MM.1S (cell line): ENCODE data around the gene EED.

ENCODE experiments used
- DNase-seq: peaks from one replicate; pipeline ENCODE4 v3.0.0-alpha.2; 2015
- H2AFZ ChIP-seq: fragments of 300-600 bp; sonication (generic); 2 replicates; pipeline ENCODE4 v1.6.0; 2016; ENCODE audit warnings: antibody characterized with exemption, low read length
- H3F3A ChIP-seq: fragments of 300-600 bp; sonication (generic); 2 replicates; pipeline ENCODE4 v1.6.1; 2016; ENCODE audit warnings: mild to moderate bottlenecking, antibody characterized with exemption, low read length, moderate library complexity, mixed read lengths; ENCODE audit not compliant: insufficient read depth
- H3K27ac ChIP-seq: fragments of 300-600 bp; sonication (generic); 2 replicates; pipeline ENCODE4 v1.5.1; 2016; ENCODE audit warnings: mild to moderate bottlenecking, low read length
- H3K27me3 ChIP-seq: fragments of 300-600 bp; sonication (generic); replicated peaks from 2 replicates; pipeline ENCODE4 v1.6.0; 2016; ENCODE audit warnings: low read length; ENCODE audit not compliant: insufficient read depth
- H3K36me3 ChIP-seq: fragments of 300-600 bp; sonication (generic); replicated peaks from 2 replicates; pipeline ENCODE4 v1.6.1; 2016; ENCODE audit warnings: mild to moderate bottlenecking, low read length, mixed read lengths; ENCODE audit not compliant: insufficient read depth
- H3K4me1 ChIP-seq: fragments of 300-600 bp; sonication (generic); 2 replicates; pipeline ENCODE4 v1.6.1; 2016; ENCODE audit warnings: low read length, mixed read lengths
- H3K4me2 ChIP-seq: fragments of 300-600 bp; sonication (generic); 2 replicates; pipeline ENCODE4 v1.6.0; 2016; ENCODE audit warnings: low read depth, low read length
- H3K4me3 ChIP-seq: fragments of 300-600 bp; sonication (generic); 2 replicates; pipeline ENCODE4 v1.5.1; 2016; ENCODE audit warnings: low read length, mixed read lengths
- H3K79me2 ChIP-seq: fragments of 300-600 bp; sonication (generic); 2 replicates; pipeline ENCODE4 v1.6.1; 2016; ENCODE audit warnings: mixed run types, low read length, mixed read lengths
- H3K9ac ChIP-seq: fragments of 300-600 bp; sonication (generic); 2 replicates; pipeline ENCODE4 v1.6.1; 2016; ENCODE audit warnings: low read length, mixed read lengths
- H3K9me2 ChIP-seq: fragments of 300-600 bp; sonication (generic); replicated peaks from 2 replicates; pipeline ENCODE4 v1.6.1; 2016; ENCODE audit warnings: mild to moderate bottlenecking, low read length, mixed read lengths; ENCODE audit not compliant: insufficient read depth
- H3K9me3 ChIP-seq: fragments of 300-600 bp; sonication (generic); replicated peaks from 2 replicates; pipeline ENCODE4 v1.6.1; 2016; ENCODE audit warnings: mild to moderate bottlenecking, low read length, mixed read lengths; ENCODE audit not compliant: insufficient read depth
- H4K20me1 ChIP-seq: fragments of 300-600 bp; sonication (generic); 2 replicates; pipeline ENCODE4 v1.6.1; 2016; ENCODE audit warnings: mild to moderate bottlenecking, low read length, moderate library complexity, mixed read lengths; ENCODE audit not compliant: insufficient read depth
- EZH2 ChIP-seq: fragments of 300-600 bp; sonication (generic); optimal IDR thresholded peaks from 2 replicates; pipeline ENCODE3; 2017; ENCODE audit warnings: low read depth, mild to moderate bottlenecking, antibody characterized with exemption, low read length, mixed read lengths
- EZH2phosphoT487 ChIP-seq: fragments of 300-600 bp; sonication (generic); IDR thresholded peaks from 2 replicates; pipeline ENCODE4 v1.6.1; 2018; ENCODE audit warnings: antibody characterized with exemption, low read length
- TF ChIP-seq, protein P1 (sequence below): fragments of 300-600 bp; sonication (generic); IDR thresholded peaks from 2 replicates; pipeline ENCODE4 v1.5.1; 2016; ENCODE audit warnings: antibody characterized with exemption, low read length, mixed read lengths

EED gene

DNA sequence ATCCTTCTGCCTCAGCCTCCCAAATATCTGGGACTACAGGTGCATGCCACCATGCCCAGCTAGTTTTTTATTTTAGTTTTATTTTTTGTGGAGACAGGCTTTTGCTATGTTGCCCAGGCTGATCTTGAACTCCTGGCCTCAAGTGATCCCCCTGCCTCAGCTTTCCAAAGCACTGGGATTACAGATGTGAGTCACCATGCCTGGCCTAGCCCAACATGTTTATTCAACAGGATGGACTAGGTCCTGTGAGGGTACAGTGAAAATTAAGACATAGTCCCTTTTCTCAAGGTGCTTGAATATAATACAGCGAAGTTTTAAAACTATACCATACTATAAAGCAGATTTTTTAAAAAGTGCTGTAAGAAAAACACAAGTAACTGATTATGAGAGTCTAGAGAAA, 45.2 kb upstream of the EED start:
- no peaks in the 10 kb centered on the region for H3K36me3 ChIP-seq
- no peaks in the 10 kb centered on the region for H3K9me2 ChIP-seq
- no peak overlapping the region for H2AFZ ChIP-seq
- no peaks in the 10 kb centered on the region for H3K79me2 ChIP-seq
- no peak overlapping the region for H3K27ac ChIP-seq
- no peaks in the 10 kb centered on the region for H3K9me3 ChIP-seq
- DNase-seq = no peak
- H3K4me3 ChIP-seq = no peak overlapping the region
- H3K4me1 ChIP-seq = peaks cover 15% of the 10 kb centered on the region
- H3K4me2 ChIP-seq = no peak overlapping the region
- H3K9ac ChIP-seq = no peak overlapping the region
- peaks cover 6% of the 10 kb centered on the region; the same call in 1 of the 2 replicates for H3F3A ChIP-seq
- TF ChIP-seq EZH2phosphoT487 = no peak
- TF ChIP-seq, protein P1, sequence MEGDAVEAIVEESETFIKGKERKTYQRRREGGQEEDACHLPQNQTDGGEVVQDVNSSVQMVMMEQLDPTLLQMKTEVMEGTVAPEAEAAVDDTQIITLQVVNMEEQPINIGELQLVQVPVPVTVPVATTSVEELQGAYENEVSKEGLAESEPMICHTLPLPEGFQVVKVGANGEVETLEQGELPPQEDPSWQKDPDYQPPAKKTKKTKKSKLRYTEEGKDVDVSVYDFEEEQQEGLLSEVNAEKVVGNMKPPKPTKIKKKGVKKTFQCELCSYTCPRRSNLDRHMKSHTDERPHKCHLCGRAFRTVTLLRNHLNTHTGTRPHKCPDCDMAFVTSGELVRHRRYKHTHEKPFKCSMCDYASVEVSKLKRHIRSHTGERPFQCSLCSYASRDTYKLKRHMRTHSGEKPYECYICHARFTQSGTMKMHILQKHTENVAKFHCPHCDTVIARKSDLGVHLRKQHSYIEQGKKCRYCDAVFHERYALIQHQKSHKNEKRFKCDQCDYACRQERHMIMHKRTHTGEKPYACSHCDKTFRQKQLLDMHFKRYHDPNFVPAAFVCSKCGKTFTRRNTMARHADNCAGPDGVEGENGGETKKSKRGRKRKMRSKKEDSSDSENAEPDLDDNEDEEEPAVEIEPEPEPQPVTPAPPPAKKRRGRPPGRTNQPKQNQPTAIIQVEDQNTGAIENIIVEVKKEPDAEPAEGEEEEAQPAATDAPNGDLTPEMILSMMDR = no peak
- no peak for TF ChIP-seq EZH2
- H4K20me1 ChIP-seq = no peaks in the 10 kb centered on the region
- H3K27me3 ChIP-seq = no peaks in the 10 kb centered on the region

DNA sequence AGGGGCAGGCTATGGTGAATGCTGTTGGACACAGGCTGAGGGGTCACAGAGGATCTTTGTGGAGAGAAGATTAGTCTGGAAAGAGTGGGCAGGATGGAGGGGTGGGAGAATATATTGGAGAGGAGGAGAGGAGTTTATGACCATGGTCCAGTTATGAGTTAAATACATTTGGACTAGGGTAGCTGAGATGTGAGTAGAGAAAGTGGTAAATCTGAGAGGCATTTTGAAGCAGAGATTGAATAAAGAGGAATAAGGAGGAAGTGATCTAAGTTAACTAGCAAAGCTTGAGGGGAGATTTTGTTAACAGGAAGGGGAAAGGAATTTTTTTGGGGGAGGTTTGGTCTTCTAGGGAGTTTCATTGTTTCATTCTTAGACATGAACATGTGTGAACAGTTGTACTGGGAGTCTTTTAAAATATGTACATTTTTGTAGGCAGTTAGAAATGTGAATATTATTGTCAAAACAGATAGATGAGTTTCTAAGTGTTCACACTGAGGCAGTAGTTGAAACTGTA, 43.1 kb upstream of the EED start:
- Histone ChIP-seq H3K27ac (no peak overlapping the region), H3K9me2 (no peaks in the 10 kb centered on the region), H3K4me1 (peaks cover 15% of the 10 kb centered on the region), H4K20me1 (no peaks in the 10 kb centered on the region), H3K4me3 (no peak overlapping the region), H3F3A (peaks cover 6% of the 10 kb centered on the region; the same call in 1 of the 2 replicates), H3K27me3 (no peaks in the 10 kb centered on the region), H3K4me2 (peak overlapping the region; percentile 89; the same call in 1 of the 2 replicates), H3K9me3 (no peaks in the 10 kb centered on the region), H2AFZ (no peak overlapping the region), H3K9ac (no peak overlapping the region), H3K36me3 (no peaks in the 10 kb centered on the region), H3K79me2 (no peaks in the 10 kb centered on the region)
- no peak for DNase-seq
- no peak for TF ChIP-seq EZH2phosphoT487
- no peak for TF ChIP-seq EZH2
- TF ChIP-seq, protein P1 = no peak

DNA sequence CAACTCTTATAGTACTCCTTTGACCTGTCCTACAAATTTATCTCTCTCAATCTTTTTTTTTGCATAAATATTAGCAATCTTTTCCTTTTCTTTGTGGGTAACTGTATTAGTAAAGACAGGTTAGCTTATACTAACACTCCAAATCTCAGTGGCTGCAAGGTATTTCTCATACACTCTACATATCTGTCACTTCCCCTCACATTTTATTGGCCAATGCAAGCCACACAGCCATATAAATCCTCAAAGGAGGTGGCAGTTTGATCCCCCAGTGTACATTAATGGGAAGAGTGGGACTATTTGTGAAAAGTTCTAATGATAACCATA, 42.6 kb upstream of the EED start:
- Histone ChIP-seq H3K36me3 (no peaks in the 10 kb centered on the region), H4K20me1 (no peaks in the 10 kb centered on the region), H3K27me3 (no peaks in the 10 kb centered on the region), H3K27ac (no peak overlapping the region), H3K9ac (peak overlapping the region; percentile 51; the same call in 1 of the 2 replicates), H3K9me2 (no peaks in the 10 kb centered on the region), H2AFZ (peak overlapping the region; percentile 96), H3F3A (peaks cover 6% of the 10 kb centered on the region; the same call in 1 of the 2 replicates), H3K4me2 (peak overlapping the region; percentile 89), H3K4me3 (peak overlapping the region; percentile 71), H3K79me2 (no peaks in the 10 kb centered on the region), H3K9me3 (no peaks in the 10 kb centered on the region), H3K4me1 (peaks cover 15% of the 10 kb centered on the region)
- TF ChIP-seq EZH2phosphoT487 = no peak
- TF ChIP-seq, protein P1 = no peak
- TF ChIP-seq EZH2 = no peak
- DNase-seq = peak; percentile 27
